Heart right ventricle (tissue), 16 donors: ENCODE data around the gene CD2BP2. TPM values are rescaled to one million over a fixed set of nuclear protein-coding genes. Genes with fewer than 3 reads are reported as not detected.
A peak's percentile ranks its signal among the peaks of the same experiment; 100 is the strongest.

ENCODE experiments used
- ATAC-seq, 8 donors: fragments of 200-7000 bp; cut with Tn5 transposase; one replicate each; pipeline ENCODE4 v1.9.1; 2020; ENCODE audit warnings: mild to moderate bottlenecking in 8 of 8, moderate library complexity in 8 of 8, moderate number of reproducible peaks in 1 of 8
- DNase-seq, 2 donors: peaks; one replicate each; pipeline ENCODE4 v3.0.0-alpha.2; 2020
- H3K27ac ChIP-seq, 10 donors: fragments of 200-600 bp; sonication (generic) in 2 of 10; one replicate each; pipeline versions ENCODE4 v1.5.0 to v1.8.0; 2020 to 2022; ENCODE audit warnings: mild to moderate bottlenecking in 3 of 10
- H3K27me3 ChIP-seq, 7 donors: fragments of 200-600 bp; one replicate each; pipeline ENCODE4 v1.8.0; 2021 to 2022; ENCODE audit warnings: mild to moderate bottlenecking in 2 of 7
- H3K36me3 ChIP-seq, 9 donors: fragments of 200-600 bp; sonication (generic) in 1 of 9; one replicate each; pipeline versions ENCODE4 v1.5.0 to v1.8.0; 2020 to 2022; ENCODE audit warnings: mild to moderate bottlenecking in 2 of 9
- H3K4me1 ChIP-seq, 9 donors: fragments of 200-600 bp; sonication (generic) in 1 of 9; one replicate each; pipeline versions ENCODE4 v1.5.0 to v1.8.0; 2020 to 2022; ENCODE audit warnings: mild to moderate bottlenecking in 4 of 9
- H3K4me3 ChIP-seq, 10 donors: fragments of 200-600 bp; sonication (generic) in 2 of 10; one replicate each; pipeline versions ENCODE4 v1.5.0 to v1.8.0; 2020 to 2022; ENCODE audit warnings: mild to moderate bottlenecking in 7 of 10, moderate library complexity in 2 of 10
- H3K9me3 ChIP-seq, 11 donors: fragments of 200-600 bp in 10 of 11; sonication (generic) in 2 of 11; one replicate each; pipeline versions ENCODE4 v1.5.0 to v1.8.0; 2013 to 2022; ENCODE audit warnings: mild to moderate bottlenecking in 2 of 11, control low read depth in 1 of 11, moderate library complexity in 1 of 11
- WGBS, 2 donors: extraction: QIAGEN DNeasy Blood & Tissue Kit; methylation state at CpG; one replicate each; pipeline ENCODE4 v1.1.7; 2013; ENCODE audit warnings: inconsistent platforms in 1 of 2; 5-methylcytosine and 5-hydroxymethylcytosine counted together
- intact Hi-C, 10 donors: fragments of 100-400 bp; cut with DNase I; formaldehyde crosslinking; loops; one replicate each; pipeline versions ENCODE4 v1.11.1 to v1.14.2; 2022
- polyA plus RNA-seq, 2 donors: library from polyadenylated mRNA; stranded (reverse); fragments of 200-250 nt; gene quantifications; one replicate each; pipeline ENCODE4 v1.2.3, GENCODE V29; 2013
- total RNA-seq, 10 donors: library from RNA; stranded (reverse); fragmentation: NEBNext Ultra II Directional in 3 of 10; extraction: Animal tissue kit (Norgen Biotek cat#: 25700) in 3 of 10; gene quantifications; one replicate each; pipeline versions ENCODE4 v1.2.1 to v1.2.4, GENCODE V29; 2021 to 2023
- TF ChIP-seq, protein P1 (sequence below), 9 donors: fragments of 200-600 bp; sonication (generic) in 2 of 9; IDR thresholded peaks; one replicate each; pipeline versions ENCODE4 v1.5.0 to v1.8.0; 2021 to 2022; ENCODE audit warnings: antibody characterized with exemption in 9 of 9, mild to moderate bottlenecking in 5 of 9, moderate library complexity in 1 of 9
- donor health status: Arrhythmogenic right ventricular cardiomyopathy.
- donor health status: ischemic (EF 13 %, LVEDD 7.1; RV severe dilation, severe dysfunction).
- donor health status: healthy with polysubstance abuse.
- donor health status: DM: no; HTN: yes; CAD: no.
- donor health status: DM: no; HTN: no; CAD: no.
- donor health status: ischemic (EF 25% LVEDD 6.9; RV normal size, moderate dysfunction).
- donor health status: ischemic (EF 25% LVEDD 5.7; RV mildly dilated, moderate dysfunction).
- donor health status: healthy.
- donor health status: DM: yes; HTN: yes; CAD: no.
- donor health status: Ischemic cardiomyopathy.
- donor health status: ischemic (EF 35%, LVEDD 5.7; RV mildly dilated, moderate dysfunction).
- donor health status: nonischemic (EF 11% LVEDD 7.7; RV severe dilation, severe dysfunction).
- donor health status: DM: yes; HTN: yes; CAD: no.
- donor health status: PGD.
- donor health status: ischemic (EF 29% LVEDD 5.4; RV normal size, mild dysfunction).
- donor health status: nonischemic (EF 23%, LVEDD 6.1; RV moderate dilation, normal function).

The CD2BP2 gene
- total and polyA plus RNA-seq, 12 donors: 19.9 to 48.8 (median 38.8) TPM

DNA sequence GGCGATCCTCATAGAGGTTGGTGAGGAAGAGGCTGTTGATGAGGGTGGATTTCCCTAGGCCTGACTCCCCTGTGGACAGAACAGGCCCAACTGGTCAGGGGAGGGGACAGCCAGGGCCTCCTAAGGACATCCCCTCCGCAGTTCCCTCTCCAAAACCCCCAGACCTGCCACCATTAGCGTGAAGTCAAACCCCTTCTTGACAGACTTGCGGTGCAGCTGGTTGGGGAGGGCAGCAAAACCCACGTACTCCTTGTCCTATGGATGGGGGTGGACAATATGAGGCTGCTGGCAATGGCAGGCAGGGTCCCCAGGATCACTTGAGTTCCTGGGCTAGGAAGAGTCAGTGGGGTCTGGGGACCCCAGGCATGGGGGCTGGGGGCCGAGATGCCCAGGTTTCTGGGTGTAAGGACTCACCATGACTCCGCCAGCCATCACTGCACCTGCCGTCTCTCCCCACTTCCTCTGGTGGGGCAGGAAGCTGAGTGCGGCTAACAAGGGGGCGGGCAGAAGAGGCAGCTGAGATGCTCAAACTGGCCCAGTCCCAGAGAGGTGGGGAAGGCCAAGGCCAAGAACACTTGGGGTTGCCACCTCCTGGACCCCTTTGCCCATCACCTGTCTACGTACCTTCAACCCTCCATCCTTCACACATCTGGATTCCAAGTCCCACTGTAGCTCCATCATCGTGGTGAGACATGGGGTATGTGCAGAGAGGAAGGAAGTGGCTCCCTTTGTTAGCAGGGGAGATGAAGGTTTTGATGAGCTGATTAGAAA is 27.2 kb upstream of the CD2BP2 start, which contains the start of gene SEPTIN1:
Gene SEPTIN1, minus strand, starts transcription at position 451 of the 771 bp plus-strand sequence. Its CDS starts 19 bp downstream, at position 432.
- Histone ChIP-seq H3K9me3 (no peaks in the 10 kb centered on the region), H3K27me3 (no peaks in the 10 kb centered on the region), H3K36me3 (no peaks in the 10 kb centered on the region), H3K27ac (peak within 1 kb of the TSS in 2 of 10 donors; percentile 41 to 81), H3K4me1 (peaks cover 7 to 23% (median 11%) of the 10 kb centered on the region in 9 donors), H3K4me3 (peak within 1 kb of the TSS in 1 of 10 donors; percentile 50)
- 65 to 66% methylated on average over 12 of the region's 12 CpGs for WGBS, 2 donors
- TF ChIP-seq, protein P1, sequence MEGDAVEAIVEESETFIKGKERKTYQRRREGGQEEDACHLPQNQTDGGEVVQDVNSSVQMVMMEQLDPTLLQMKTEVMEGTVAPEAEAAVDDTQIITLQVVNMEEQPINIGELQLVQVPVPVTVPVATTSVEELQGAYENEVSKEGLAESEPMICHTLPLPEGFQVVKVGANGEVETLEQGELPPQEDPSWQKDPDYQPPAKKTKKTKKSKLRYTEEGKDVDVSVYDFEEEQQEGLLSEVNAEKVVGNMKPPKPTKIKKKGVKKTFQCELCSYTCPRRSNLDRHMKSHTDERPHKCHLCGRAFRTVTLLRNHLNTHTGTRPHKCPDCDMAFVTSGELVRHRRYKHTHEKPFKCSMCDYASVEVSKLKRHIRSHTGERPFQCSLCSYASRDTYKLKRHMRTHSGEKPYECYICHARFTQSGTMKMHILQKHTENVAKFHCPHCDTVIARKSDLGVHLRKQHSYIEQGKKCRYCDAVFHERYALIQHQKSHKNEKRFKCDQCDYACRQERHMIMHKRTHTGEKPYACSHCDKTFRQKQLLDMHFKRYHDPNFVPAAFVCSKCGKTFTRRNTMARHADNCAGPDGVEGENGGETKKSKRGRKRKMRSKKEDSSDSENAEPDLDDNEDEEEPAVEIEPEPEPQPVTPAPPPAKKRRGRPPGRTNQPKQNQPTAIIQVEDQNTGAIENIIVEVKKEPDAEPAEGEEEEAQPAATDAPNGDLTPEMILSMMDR (IDR thresholded peaks at IDR 0.05): no peak
- DNase-seq: no peak
- intact Hi-C loops: no loop called here
- ATAC-seq: no peak

DNA sequence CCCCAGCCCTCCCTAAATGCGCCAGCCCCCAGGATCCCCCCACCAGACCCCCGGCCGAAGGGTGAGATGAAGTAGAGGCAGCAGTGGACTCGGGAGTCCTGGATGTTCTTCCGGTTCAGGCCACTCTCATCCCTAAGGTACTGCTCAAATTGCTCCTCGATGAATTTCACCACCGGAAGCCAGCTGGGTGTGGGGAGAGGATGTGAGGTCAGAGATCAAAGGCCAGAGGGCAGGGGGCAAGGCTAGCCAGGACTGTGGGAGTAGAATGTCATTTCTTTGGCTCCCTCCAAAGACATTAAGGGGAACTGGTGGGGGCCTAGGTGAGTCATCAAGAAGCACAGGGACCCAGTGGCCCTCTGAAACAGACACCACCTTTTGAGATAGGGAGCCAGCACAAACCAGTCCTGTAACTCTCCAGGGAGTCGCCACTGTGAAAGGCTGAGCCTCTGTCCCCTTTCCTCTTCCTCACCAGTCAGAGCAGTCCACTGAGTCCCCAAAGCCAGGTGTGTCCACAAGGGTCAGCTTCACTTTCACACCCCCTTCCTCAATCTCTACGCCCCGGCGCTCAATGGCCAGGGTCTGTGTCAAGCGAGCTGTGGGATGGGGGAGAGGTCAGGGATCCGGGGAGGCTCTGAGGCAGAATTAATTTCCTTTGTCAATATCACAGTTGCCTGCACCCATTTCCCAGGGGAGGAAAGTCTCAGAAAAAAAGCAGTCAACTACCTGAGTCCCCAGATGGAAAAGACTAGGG is 26.4 kb upstream of the CD2BP2 start:
- H3K4me1 ChIP-seq: peaks cover 10 to 29% (median 15%) of the 10 kb centered on the region in 9 donors
- intact Hi-C loops: no loop called here
- no peaks in the 10 kb centered on the region for H3K27me3 ChIP-seq
- H3K9me3 ChIP-seq: no peaks in the 10 kb centered on the region
- DNase-seq (no peak), ATAC-seq (no peak)
- TF ChIP-seq, protein P1 (IDR thresholded peaks at IDR 0.05): no peak
- no peaks in the 10 kb centered on the region for H3K36me3 ChIP-seq
- peak overlapping the region in 1 of 10 donors; percentile 50 for H3K4me3 ChIP-seq
- WGBS, 2 donors: 79 to 83% methylated on average over 13 of the region's 13 CpGs
- H3K27ac ChIP-seq: peak overlapping the region in 3 of 10 donors; percentile 14 to 81 (median 41)

DNA sequence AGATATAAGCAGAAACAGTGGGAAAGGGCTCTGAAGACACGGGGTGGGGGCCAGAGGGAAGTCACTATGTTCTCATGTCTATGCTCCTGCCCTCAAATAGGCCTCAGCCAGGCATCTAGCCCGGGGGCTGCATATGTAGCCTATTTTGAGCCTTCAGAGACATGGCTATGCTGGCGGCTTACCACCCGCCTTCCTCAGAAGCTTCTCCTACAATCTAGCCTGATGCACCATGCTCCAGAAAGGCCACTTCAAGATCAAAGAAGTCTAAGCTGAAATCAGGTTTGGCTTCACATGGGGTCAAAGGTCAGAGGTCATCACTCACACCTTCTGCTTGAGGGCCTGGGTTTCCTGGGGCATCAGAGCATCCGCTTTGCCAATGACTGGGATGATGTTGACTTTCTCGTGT is 25.7 kb upstream of the CD2BP2 start:
- 73 to 77% methylated on average over 6 of the region's 6 CpGs for WGBS, 2 donors
- H3K27me3 ChIP-seq: no peaks in the 10 kb centered on the region
- no peak for ATAC-seq
- DNase-seq: no peak
- H3K4me3 ChIP-seq: no peak overlapping the region
- peak overlapping the region in 2 of 10 donors; percentile 14 to 81 for H3K27ac ChIP-seq
- TF ChIP-seq, protein P1 (IDR thresholded peaks at IDR 0.05): no peak
- H3K4me1 ChIP-seq: peaks cover 10 to 29% (median 15%) of the 10 kb centered on the region in 9 donors
- intact Hi-C loops: no loop called here
- no peaks in the 10 kb centered on the region for H3K9me3 ChIP-seq
- no peaks in the 10 kb centered on the region for H3K36me3 ChIP-seq

DNA sequence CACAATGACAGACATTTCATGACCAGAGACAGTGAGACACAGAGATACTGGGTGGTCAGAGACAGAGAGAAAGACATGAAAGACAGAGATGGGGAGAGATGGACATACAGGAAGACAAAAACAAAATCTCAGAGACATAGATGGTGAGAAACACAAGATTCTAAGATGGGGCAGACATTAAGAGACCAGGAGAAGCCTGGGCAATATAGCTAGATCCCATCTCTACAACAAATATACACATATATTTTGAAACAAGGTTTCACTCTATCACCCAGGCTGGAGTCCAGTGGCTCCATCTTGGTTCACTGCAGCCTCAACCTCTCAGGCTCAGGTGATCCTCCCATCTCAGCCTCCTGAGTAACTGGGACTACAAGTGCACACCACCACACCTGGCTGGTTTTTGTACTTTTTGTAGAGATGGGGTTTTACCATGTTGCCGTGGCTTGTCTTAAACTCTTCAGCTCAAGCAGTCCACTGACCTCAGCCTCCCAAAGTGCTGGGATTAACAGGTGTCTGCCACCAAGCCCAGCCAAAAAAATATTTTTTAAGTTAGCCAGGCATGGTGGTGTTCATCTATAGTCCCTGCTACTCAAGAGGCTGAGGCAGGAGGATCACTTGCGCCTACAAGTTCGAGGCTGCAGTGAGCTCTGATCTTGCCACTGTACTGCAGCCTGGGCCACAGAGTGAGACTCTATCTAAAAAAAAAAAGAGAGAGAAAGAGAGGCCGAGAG is 25.1 kb upstream of the CD2BP2 start:
- peaks cover 10 to 29% (median 15%) of the 10 kb centered on the region in 9 donors for H3K4me1 ChIP-seq
- no peaks in the 10 kb centered on the region for H3K9me3 ChIP-seq
- intact Hi-C loops: no loop called here
- H3K27ac ChIP-seq: peak overlapping the region in 1 of 10 donors; percentile 81
- no peak overlapping the region for H3K4me3 ChIP-seq
- TF ChIP-seq, protein P1 (IDR thresholded peaks at IDR 0.05): no peak
- WGBS, 2 donors: 82 to 96% methylated on average over 4 of the region's 4 CpGs
- no peak for DNase-seq
- H3K27me3 ChIP-seq: no peaks in the 10 kb centered on the region
- H3K36me3 ChIP-seq: no peaks in the 10 kb centered on the region
- ATAC-seq: no peak
